Measurements from ENCODE around the gene ADNP. TPM values are rescaled to one million over a fixed set of nuclear protein-coding genes. Genes with fewer than 3 reads are reported as not detected.

The ADNP gene
- total RNA-seq = 16.2 and 19.3 TPM in 2 replicates

DNA sequence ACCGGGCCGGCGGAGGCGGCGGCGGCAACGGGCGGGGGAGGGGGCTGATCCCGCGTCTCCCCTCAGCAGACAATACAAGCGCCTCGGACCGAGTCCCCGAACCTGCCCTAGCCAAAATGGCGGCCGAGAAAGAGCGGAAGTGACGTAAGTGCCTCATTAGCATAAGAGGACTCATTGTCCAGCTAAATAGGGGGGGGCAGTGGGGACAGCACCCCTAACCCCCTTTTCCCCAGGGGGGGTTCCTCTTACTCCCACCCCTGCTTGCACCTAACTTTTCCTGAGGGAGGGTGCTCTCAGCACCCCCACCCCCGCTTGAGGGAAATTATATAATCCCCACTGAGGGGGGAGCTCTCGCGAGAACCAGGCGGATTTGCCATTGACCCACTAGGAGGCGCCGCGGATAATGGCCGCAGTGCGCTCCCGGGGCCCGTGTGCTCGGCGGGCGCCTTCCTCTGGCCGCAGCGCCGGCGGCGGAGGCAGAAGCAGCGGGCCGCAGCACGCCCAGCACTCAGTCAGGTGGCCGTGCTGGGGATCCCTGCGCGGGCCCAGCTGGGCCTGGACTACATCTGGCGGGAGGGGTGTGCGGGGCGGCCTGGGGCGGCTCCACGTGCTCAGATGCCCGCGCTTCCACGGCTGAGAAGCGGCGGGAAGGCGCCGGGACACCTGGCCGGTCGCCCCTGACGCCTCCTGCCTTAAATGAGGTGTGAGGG is at the start of gene ADNP:
ADNP (minus strand) TSS at position 132 of the 710 bp plus-strand sequence. CDS start 27,441 bp downstream, outside the sequence.

GRCh38 chr20:50958615-50959542 is 27.6 kb upstream of the ADNP start, which contains the start of gene MOCS3:
MOCS3 (plus strand) TSS chr20:50958818; CDS start chr20:50958843, 25 bp downstream.

GRCh38 chr20:50957798-50958614 is 26.8 kb upstream of the ADNP start, which contains the start of gene DPM1:
DPM1 (minus strand) TSS chr20:50958532; CDS start chr20:50958523, 9 bp downstream.

Other genes with a start within 250 kb of the ADNP start
- 2.5 and 4.2 TPM in 2 replicates for gene RIPOR3, start 239.9 kb downstream of the ADNP start, total RNA-seq
- 0.18 and 0.32 TPM in 2 replicates for gene PARD6B, start 199.9 kb downstream of the ADNP start, total RNA-seq
- gene BCAS4, start 136.4 kb downstream of the ADNP start, total RNA-seq = 5.8 and 12.5 TPM in 2 replicates
- 50.5 and 66.8 TPM in 2 replicates for gene DPM1, start 27.1 kb upstream of the ADNP start, total RNA-seq
- 4.5 and 7.6 TPM in 2 replicates for gene MOCS3, start 27.4 kb upstream of the ADNP start, total RNA-seq
- 5.2 and 9.1 TPM in 2 replicates for gene KCNG1, start 91.7 kb upstream of the ADNP start, total RNA-seq